AG04450 (cell line): ENCODE results near the gene INO80D. TPM values are rescaled to one million over a fixed set of nuclear protein-coding genes. Genes with fewer than 3 reads are reported as not detected.

Experiments used
- CTCF ChIA-PET: fragments of 300-600, 350-600 bp; formaldehyde crosslinking; extraction: SDS; loops from one replicate; lab custom pipeline; 2022; ENCODE audit warnings: antibody characterized with exemption, inconsistent platforms; lab: Charles Lee
- POLR2A ChIA-PET: fragments of 350-600 bp; formaldehyde crosslinking; extraction: SDS; loops from one replicate; lab custom pipeline; 2021; ENCODE audit warnings: antibody characterized with exemption, inconsistent platforms; lab: Yijun Ruan, JAX
- DNase-seq: peaks from one replicate; pipeline ENCODE4 v3.0.0-alpha.2; 2011; ENCODE audit warnings: low read depth, low spot score
- H3K27ac ChIP-seq: one replicate; pipeline ENCODE4 v1.5.1; 2012; ENCODE audit warnings: low read depth, low read length, control low read depth
- H3K27me3 ChIP-seq: one replicate; pipeline ENCODE4 v1.6.0; 2012; ENCODE audit warnings: low read length; ENCODE audit not compliant: control insufficient read depth, insufficient read depth
- H3K4me3 ChIP-seq: 2 replicates; pipeline ENCODE4 v1.5.1; 2011; ENCODE audit warnings: mild to moderate bottlenecking, low read depth, low read length, control low read depth
- H3K9me3 ChIP-seq: 2 replicates; pipeline ENCODE4 v1.5.1; 2012; ENCODE audit warnings: low read length; ENCODE audit not compliant: control insufficient read depth, insufficient read depth
- polyA plus RNA-seq: library from polyadenylated mRNA; depleted of rRNA; stranded (reverse); fragments of >200 nt; gene quantifications from 2 replicates; pipeline ENCODE4 v1.2.3, GENCODE V29; 2011; rRNA removed
- small RNA-seq: library from RNA; depleted of rRNA; stranded (forward); fragments of <200 nt; gene quantifications from one replicate; pipeline ENCODE3, GENCODE V24; 2012; ENCODE audit warnings: low read depth; ENCODE audit not compliant: insufficient read length
- TF ChIP-seq, protein P1 (sequence below): IDR thresholded peaks from 2 replicates; pipeline ENCODE4 v1.5.1; 2011; ENCODE audit warnings: low read depth, low read length, control low read depth, inconsistent platforms

INO80D gene
- polyA plus RNA-seq, 1 experiment: 3.4 TPM

DNA sequence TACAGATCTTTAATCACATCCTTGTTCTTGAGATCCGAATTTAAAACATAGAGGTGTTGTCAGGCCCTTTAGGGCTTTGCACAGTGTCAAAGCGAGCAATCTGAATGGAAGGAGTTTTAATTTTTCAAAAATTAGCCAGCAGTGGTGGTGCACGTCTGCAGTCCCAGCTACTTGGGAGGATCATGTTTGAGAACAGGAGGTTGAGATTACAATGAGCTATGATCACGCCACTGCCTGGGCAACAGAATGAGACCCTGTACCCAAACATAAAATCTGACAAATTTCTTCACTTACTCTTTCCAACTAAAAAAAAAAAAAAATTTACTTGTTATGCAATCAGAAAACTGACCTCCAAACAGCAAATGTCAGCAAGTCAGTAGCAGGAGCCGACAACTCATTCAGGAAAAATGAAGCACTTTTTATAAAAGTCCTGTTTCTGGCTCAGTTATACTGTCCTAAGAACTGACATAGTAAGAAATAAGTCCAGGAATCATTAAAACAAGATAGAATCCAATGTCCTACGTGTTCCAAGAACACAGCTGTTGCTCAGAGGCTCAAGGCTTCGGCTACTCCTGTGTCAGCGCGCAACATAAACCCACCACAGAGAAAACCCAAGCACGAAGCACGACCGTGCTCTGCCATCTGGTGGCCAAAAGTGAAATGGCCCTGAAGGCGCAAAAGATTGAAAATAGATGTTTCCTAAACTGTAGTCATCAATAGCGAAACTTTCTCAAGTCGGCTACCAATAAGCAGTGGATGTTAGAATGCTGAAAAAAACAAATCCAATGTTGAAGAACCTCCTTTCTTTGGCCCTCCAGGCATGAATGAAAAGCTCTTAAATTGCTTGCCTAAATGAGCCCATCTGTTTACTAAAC is 138.1 kb downstream of the INO80D start:
- POLR2A ChIA-PET: interaction anchor here (0.6 kb wide), 1 partner anchor 10 kb away, joined by 6 read pairs; no protein-coding TSS in a partner anchor
- H3K27ac ChIP-seq: peak overlapping the region; percentile 21

DNA sequence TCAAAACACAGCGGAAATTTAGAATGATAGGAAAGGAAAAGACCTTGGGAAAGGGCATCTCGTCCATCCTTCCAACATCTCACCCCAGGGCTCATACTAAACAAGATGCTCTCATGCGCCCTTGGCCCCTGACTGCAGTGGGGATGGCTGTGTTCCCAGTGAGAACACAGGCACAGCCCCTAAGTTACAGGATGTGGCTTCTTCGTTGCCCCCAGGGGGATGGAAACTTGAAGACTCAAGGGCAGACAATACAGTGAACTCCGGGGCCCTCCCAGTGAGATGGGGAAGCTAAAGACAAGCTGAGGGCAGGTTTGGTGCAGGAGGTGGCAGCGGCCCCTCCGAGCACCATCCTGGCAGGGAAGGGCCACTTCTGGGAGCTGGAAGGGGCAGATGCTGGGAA is 139.7 kb downstream of the INO80D start:
- TF ChIP-seq, protein P1, sequence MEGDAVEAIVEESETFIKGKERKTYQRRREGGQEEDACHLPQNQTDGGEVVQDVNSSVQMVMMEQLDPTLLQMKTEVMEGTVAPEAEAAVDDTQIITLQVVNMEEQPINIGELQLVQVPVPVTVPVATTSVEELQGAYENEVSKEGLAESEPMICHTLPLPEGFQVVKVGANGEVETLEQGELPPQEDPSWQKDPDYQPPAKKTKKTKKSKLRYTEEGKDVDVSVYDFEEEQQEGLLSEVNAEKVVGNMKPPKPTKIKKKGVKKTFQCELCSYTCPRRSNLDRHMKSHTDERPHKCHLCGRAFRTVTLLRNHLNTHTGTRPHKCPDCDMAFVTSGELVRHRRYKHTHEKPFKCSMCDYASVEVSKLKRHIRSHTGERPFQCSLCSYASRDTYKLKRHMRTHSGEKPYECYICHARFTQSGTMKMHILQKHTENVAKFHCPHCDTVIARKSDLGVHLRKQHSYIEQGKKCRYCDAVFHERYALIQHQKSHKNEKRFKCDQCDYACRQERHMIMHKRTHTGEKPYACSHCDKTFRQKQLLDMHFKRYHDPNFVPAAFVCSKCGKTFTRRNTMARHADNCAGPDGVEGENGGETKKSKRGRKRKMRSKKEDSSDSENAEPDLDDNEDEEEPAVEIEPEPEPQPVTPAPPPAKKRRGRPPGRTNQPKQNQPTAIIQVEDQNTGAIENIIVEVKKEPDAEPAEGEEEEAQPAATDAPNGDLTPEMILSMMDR: no peak
- peaks cover 9% of the 10 kb centered on the region for H3K27me3 ChIP-seq
- ChIA-PET CTCF (interaction anchor here (1.0 to 2.9 kb wide), 5 partner anchors 7 to 194 kb away, joined by 3 to 12 read pairs (median 6); no protein-coding TSS in a partner anchor), POLR2A (no interaction called here)
- no peak overlapping the region for H3K4me3 ChIP-seq
- H3K27ac ChIP-seq: no peak overlapping the region
- DNase-seq: no peak
- no peaks in the 10 kb centered on the region; the same call in 1 of the 2 replicates for H3K9me3 ChIP-seq

More for the DNA sequence above, 138.1 kb downstream of the INO80D start:
- Histone ChIP-seq H3K27me3 (peaks cover 9% of the 10 kb centered on the region), H3K9me3 (no peaks in the 10 kb centered on the region; the same call in 1 of the 2 replicates), H3K4me3 (0 out of 2 replicates have a peak overlapping the region, but pooled peaks have one; percentile 13)
- peak; percentile 65 for DNase-seq
- TF ChIP-seq, protein P1: peak; percentile 96
- CTCF ChIA-PET: interaction anchor here (0.6 to 2.9 kb wide), 47 partner anchors 9 to 1842 kb away, joined by 3 to 47 read pairs (median 4); no protein-coding TSS in a partner anchor

Small RNAs within 50 kb of the gene (small RNA-seq; reads per million reads assigned to genes)
- not detected for gene RF00006
- gene RF00019: not detected

Other genes with a start within 250 kb of the INO80D start
- 105 and 129 TPM in 2 replicates for gene NDUFS1, start 73.3 kb upstream of the INO80D start, polyA plus RNA-seq
- gene EEF1B2, start 73.7 kb upstream of the INO80D start, polyA plus RNA-seq: 891 and 1,211 TPM in 2 replicates
- 4.5 and 8.1 TPM in 2 replicates for gene ZDBF2, start 188.5 kb upstream of the INO80D start, polyA plus RNA-seq